Adrenal gland (tissue), 12 donors: ENCODE measurements around the gene ATXN7L1. TPM values are rescaled to one million over a fixed set of nuclear protein-coding genes. Genes with fewer than 3 reads are reported as not detected.
A peak's percentile ranks its signal among the peaks of the same experiment; 100 is the strongest.

Experiments
- DNase-seq, 7 donors: peaks; one replicate each; pipeline ENCODE4 v3.0.0-alpha.2; 2019 to 2020
- H3K27ac ChIP-seq, 5 donors: fragments of 200-600 bp; sonication (generic) in 4 of 5; 1 replicate in 3 of 5; 2 replicates in 2 of 5; pipeline versions ENCODE4 v1.5.1 to v1.8.0; 2016 to 2020; ENCODE audit warnings: mild to moderate bottlenecking in 1 of 5
- H3K27me3 ChIP-seq: fragments of 200-600 bp; 2 replicates; pipeline ENCODE4 v1.8.0; 2021
- H3K36me3 ChIP-seq, 2 donors: fragments of 200-600 bp; replicated peaks in 1 of 2; 1 replicate in 1 of 2; 2 replicates in 1 of 2; pipeline versions ENCODE4 v1.5.1 to v1.8.0; 2018 to 2022
- H3K4me1 ChIP-seq, 2 donors: fragments of 200-600 bp; replicated peaks in 1 of 2; 1 replicate in 1 of 2; 2 replicates in 1 of 2; pipeline versions ENCODE4 v1.5.1 to v1.8.0; 2018 to 2021
- H3K4me3 ChIP-seq, 4 donors: fragments of 200-600 bp; sonication (generic) in 3 of 4; one replicate each; pipeline ENCODE4 v1.5.1; 2016 to 2018
- H3K9me3 ChIP-seq, 3 donors: fragments of 200-600 bp; sonication (generic) in 1 of 3; replicated peaks in 1 of 3; 1 replicate in 2 of 3; 2 replicates in 1 of 3; pipeline versions ENCODE4 v1.5.1 to v1.8.0; 2016 to 2021
- CTCF ChIP-seq, 6 experiments: fragments of 450-650 bp in 4 of 6; fragments of 200-600 bp in 2 of 6; sonication (generic) in 1 of 6; IDR thresholded peaks; 1 replicate in 5 of 6; 2 replicates in 1 of 6; pipeline versions ENCODE4 v1.5.1 to v1.8.0; 2016 to 2021; ENCODE audit warnings: antibody characterized with exemption in 6 of 6, mild to moderate bottlenecking in 2 of 6, moderate library complexity in 1 of 6
- POLR2A ChIP-seq, 2 donors: fragments of 450-650 bp; IDR thresholded peaks; one replicate each; pipeline ENCODE4 v1.6.1; 2017; ENCODE audit warnings: antibody characterized with exemption in 2 of 2, mild to moderate bottlenecking in 2 of 2, moderate library complexity in 1 of 2
- WGBS, 4 donors: extraction: QIAGEN DNeasy Blood & Tissue Kit in 2 of 4; methylation state at CpG; one replicate each; pipeline versions ENCODE4 v1.1.5 to v1.1.7; 2013 to 2017; 5-methylcytosine and 5-hydroxymethylcytosine counted together
- intact Hi-C, 2 donors: fragments of 100-400 bp; cut with DNase I; formaldehyde crosslinking; loops; one replicate each; pipeline versions ENCODE4 v1.14.1 to v1.15.0; 2022 to 2023
- polyA plus RNA-seq, 3 donors: library from polyadenylated mRNA; stranded (reverse); fragments of 200-250 nt in 2 of 3; fragments of 350-450 nt in 1 of 3; fragmentation: Illumina TruSeq in 1 of 3; extraction: RNeasy Lipid Tissue Mini Kit (QIAGEN cat#74804) in 1 of 3; gene quantifications; one replicate each; pipeline ENCODE4 v1.2.3, GENCODE V29; 2013 to 2014
- total RNA-seq, 9 donors: library from RNA; depleted of rRNA in 4 of 9; stranded (reverse); fragments of >200 nt in 4 of 9; fragments of 120-200 nt in 1 of 9; fragmentation: NEBNext Ultra II Directional in 1 of 9; extraction: Animal tissue kit (Norgen Biotek cat#: 25700) in 1 of 9; gene quantifications; one replicate each; pipeline versions ENCODE4 v1.1.0 to v1.2.4, GENCODE V29; 2013 to 2023
- donor health status: healthy with polysubstance abuse.
- donor health status: Bipolar disorder and iron deficiency.
- donor health status: DM: yes; HTN: yes; CAD: no.
- donor health status: DM: no; HTN: no; CAD: no.
- donor health status: DM: no; HTN: no; CAD: no.
- donor health status: DM: yes; HTN: yes; CAD: no.

The ATXN7L1 gene
- total and polyA plus RNA-seq, 12 donors = 3.6 to 24.6 (median 9.0) TPM

GRCh38 chr7:105810556-105810955 lies 65.8 kb downstream of the ATXN7L1 start:
- intact Hi-C loops = no loop called here
- Histone ChIP-seq H3K36me3 (no peaks in the 10 kb centered on the region), H3K27ac (no peak overlapping the region), H3K27me3 (no peaks in the 10 kb centered on the region), H3K4me1 (peaks cover 7% of the 10 kb centered on the region in 2 donors), H3K4me3 (no peak overlapping the region), H3K9me3 (no peaks in the 10 kb centered on the region)
- TF ChIP-seq POLR2A (IDR thresholded peaks at IDR 0.05) (no peak), CTCF (IDR thresholded peaks at IDR 0.05) (no peak)
- WGBS, 4 donors = 92 to 98% (median 97%) methylated on average over 8 of the region's 8 CpGs
- DNase-seq = no peak

DNA sequence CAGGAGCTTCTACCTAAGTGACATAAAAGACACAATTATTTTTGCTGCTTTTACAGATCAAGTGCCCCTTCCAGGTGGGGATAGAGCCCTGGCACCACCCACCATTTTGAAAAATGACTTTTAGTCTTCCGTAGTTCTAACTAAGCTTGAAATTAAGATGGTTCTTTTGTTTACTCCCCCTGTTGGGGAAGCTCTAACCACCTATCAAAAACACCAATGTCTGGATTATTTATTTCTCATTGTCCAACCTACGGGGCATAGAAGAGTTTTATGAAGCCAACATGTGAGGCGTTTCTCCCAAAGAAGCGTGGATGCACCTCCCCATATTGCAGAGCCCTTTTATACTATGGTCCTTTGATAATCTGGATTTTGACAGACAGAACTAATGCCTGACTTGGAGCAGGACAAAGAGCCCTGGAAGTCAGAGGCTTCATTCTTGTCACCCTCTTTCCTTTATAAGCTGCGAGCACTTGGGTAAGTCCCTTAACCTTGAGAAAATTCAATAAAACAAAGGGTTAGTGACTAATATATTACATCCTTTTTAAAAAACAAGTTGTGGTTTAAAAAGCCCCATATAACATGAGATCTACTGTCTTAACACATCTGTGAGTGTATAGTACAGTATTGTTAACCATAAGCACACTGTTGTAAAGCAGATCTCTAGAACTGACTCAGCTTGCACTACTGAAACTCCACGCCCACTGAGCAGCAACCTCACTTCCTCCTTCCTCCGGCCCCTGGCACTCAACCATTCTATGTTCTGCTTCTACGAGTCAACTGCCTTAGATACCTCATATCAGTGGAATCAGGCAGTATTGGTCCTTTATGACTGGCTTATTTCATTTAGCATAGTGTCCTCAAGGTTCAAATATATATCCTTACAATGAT lies 67.5 kb downstream of the ATXN7L1 start:
- no peaks in the 10 kb centered on the region for H3K36me3 ChIP-seq

DNA sequence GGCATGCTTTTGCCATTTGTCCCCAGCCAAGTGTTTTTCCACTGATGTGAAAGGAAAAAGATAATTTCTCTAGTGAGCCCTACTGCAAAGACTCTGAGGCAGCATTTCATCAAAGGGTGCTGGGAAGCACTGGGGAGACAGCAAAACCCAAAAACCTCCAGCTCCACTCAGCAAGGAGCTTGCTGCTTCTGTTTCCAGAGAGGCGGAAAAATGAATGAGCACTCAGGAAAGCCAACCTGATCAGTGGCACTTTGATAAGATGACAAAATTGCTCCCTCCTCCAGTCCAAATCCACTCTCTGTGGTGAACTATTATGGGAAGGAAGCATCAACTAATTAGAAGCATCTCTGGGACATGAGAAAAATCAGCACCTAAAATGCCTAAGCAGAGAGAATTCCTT lies 68.2 kb downstream of the ATXN7L1 start:
- H3K4me1 ChIP-seq = peaks cover 7% of the 10 kb centered on the region in 2 donors
- no peaks in the 10 kb centered on the region for H3K27me3 ChIP-seq
- 79 to 96% (median 94%) methylated on average over 1 of the region's 1 CpG for WGBS, 4 donors
- no peaks in the 10 kb centered on the region for H3K36me3 ChIP-seq
- TF ChIP-seq POLR2A (IDR thresholded peaks at IDR 0.05) = no peak
- no peak for TF ChIP-seq CTCF (IDR thresholded peaks at IDR 0.05)
- intact Hi-C loops = no loop called here
- no peak overlapping the region for H3K27ac ChIP-seq
- no peaks in the 10 kb centered on the region for H3K9me3 ChIP-seq
- no peak for DNase-seq
- H3K4me3 ChIP-seq = no peak overlapping the region

More for the DNA sequence above, 67.5 kb downstream of the ATXN7L1 start:
- H3K4me3 ChIP-seq = no peak overlapping the region
- TF ChIP-seq POLR2A (IDR thresholded peaks at IDR 0.05) = no peak
- TF ChIP-seq CTCF (IDR thresholded peaks at IDR 0.05) = no peak
- peaks cover 7% of the 10 kb centered on the region in 2 donors for H3K4me1 ChIP-seq
- intact Hi-C loops = no loop called here
- DNase-seq = peak in 1 of 7 donors; percentile 33
- WGBS, 4 donors = 79 to 83% (median 81%) methylated on average over 8 of the region's 8 CpGs
- H3K27ac ChIP-seq = no peak overlapping the region
- no peaks in the 10 kb centered on the region for H3K27me3 ChIP-seq
- H3K9me3 ChIP-seq = no peaks in the 10 kb centered on the region

DNA sequence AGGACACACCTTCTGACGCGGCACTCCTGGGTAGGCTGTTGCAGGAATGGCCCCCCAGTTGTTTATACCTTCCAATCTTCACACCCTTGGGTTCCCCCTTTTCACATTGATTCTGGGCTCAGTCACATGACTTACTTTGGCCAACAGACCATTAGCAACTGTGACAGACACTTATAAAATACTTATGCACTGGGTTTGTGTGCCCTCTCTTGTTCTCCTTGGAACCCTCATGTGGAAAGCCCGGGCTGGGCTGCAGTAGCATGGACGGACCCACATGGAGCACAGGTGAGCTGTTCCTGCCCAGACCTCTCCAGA lies 69.0 kb downstream of the ATXN7L1 start:
- TF ChIP-seq POLR2A (IDR thresholded peaks at IDR 0.05) (no peak), CTCF (IDR thresholded peaks at IDR 0.05) (no peak)
- peaks cover 7% of the 10 kb centered on the region in 2 donors for H3K4me1 ChIP-seq
- H3K9me3 ChIP-seq = no peaks in the 10 kb centered on the region
- intact Hi-C loops = no loop called here
- 88 to 100% (median 95%) methylated on average over 4 of the region's 4 CpGs for WGBS, 4 donors
- no peak overlapping the region for H3K27ac ChIP-seq
- H3K27me3 ChIP-seq = no peaks in the 10 kb centered on the region
- DNase-seq = no peak
- no peaks in the 10 kb centered on the region for H3K36me3 ChIP-seq
- no peak overlapping the region for H3K4me3 ChIP-seq
